Stimulated activated CD8-positive, alpha-beta memory T cell treated with anti-CD3 and anti-CD28 coated beads, Interleukin-12 subunit alpha, Interleukin-12 subunit beta, amount 100 ng/mL, for 4 hours (primary cell): ENCODE data around the gene CMSS1.

Experiments
- DNase-seq: peaks from one replicate; pipeline ENCODE4 v3.0.0-alpha.2; 2020; ENCODE audit warnings: low read depth

CMSS1 gene

GRCh38 chr3:100149713-100150415, 332.2 kb downstream of the CMSS1 start:
- DNase-seq, result no peak

GRCh38 chr3:100150473-100150872, 332.8 kb downstream of the CMSS1 start:
- DNase-seq, result no peak

GRCh38 chr3:100151024-100151707, 333.5 kb downstream of the CMSS1 start:
- DNase-seq, result no peak

- DNase-seq, result no peak
Measured at GRCh38 chr3:100154171-100154570, 336.5 kb downstream of the CMSS1 start.

- no peak for DNase-seq
Measured at GRCh38 chr3:100155128-100155527, 337.5 kb downstream of the CMSS1 start.

- DNase-seq, result no peak
Measured at GRCh38 chr3:100155590-100155989, 337.9 kb downstream of the CMSS1 start.

- no peak for DNase-seq
Measured at GRCh38 chr3:100157685-100158084, 340.0 kb downstream of the CMSS1 start.

GRCh38 chr3:100158918-100159330, 341.3 kb downstream of the CMSS1 start:
- DNase-seq, result no peak

GRCh38 chr3:100159331-100160153, 341.9 kb downstream of the CMSS1 start:
- DNase-seq, result no peak

- no peak for DNase-seq
Measured at GRCh38 chr3:100160521-100160920, 342.9 kb downstream of the CMSS1 start.

GRCh38 chr3:100163787-100164186, 346.1 kb downstream of the CMSS1 start:
- no peak for DNase-seq

- no peak for DNase-seq
Measured at GRCh38 chr3:100164743-100165142, 347.1 kb downstream of the CMSS1 start.

- no peak for DNase-seq
Measured at GRCh38 chr3:100165926-100166550, 348.4 kb downstream of the CMSS1 start.

GRCh38 chr3:100169201-100169920, 351.7 kb downstream of the CMSS1 start:
- no peak for DNase-seq

- DNase-seq, result no peak
Measured at GRCh38 chr3:100170486-100170885, 352.8 kb downstream of the CMSS1 start.

- no peak for DNase-seq
Measured at GRCh38 chr3:100171211-100171914, 353.7 kb downstream of the CMSS1 start.

GRCh38 chr3:100173961-100174360, 356.3 kb downstream of the CMSS1 start:
- no peak for DNase-seq

- DNase-seq, result no peak
Measured at GRCh38 chr3:100175637-100176280, 358.1 kb downstream of the CMSS1 start.

- no peak for DNase-seq
Measured at GRCh38 chr3:100179692-100180349, 362.2 kb downstream of the CMSS1 start.

- no peak for DNase-seq
Measured at GRCh38 chr3:100183608-100184125, 366.0 kb downstream of the CMSS1 start.
